PC-3 (cell line): Measurements from ENCODE around the gene SH3PXD2A.

Experiments used
- EZH2 ChIP-seq: fragments of 300-600 bp; sonication (generic); IDR thresholded peaks from one replicate; pipeline ENCODE4 v1.6.1; 2017; ENCODE audit warnings: antibody characterized with exemption, mild to moderate bottlenecking, low read length; ENCODE audit not compliant: unreplicated experiment
- EZH2phosphoT487 ChIP-seq: fragments of 300-600 bp; sonication (generic); IDR thresholded peaks from 2 replicates; pipeline ENCODE4 v1.6.1; 2018; ENCODE audit warnings: mild to moderate bottlenecking, antibody characterized with exemption, low read length, borderline replicate concordance
- TF ChIP-seq, protein P1 (sequence below): fragments of 300-600 bp; sonication (generic); conservative IDR thresholded peaks from 2 replicates; pipeline ENCODE4 v1.5.1; 2017; ENCODE audit warnings: antibody characterized with exemption, low read depth, mild to moderate bottlenecking, low read length

DNA sequence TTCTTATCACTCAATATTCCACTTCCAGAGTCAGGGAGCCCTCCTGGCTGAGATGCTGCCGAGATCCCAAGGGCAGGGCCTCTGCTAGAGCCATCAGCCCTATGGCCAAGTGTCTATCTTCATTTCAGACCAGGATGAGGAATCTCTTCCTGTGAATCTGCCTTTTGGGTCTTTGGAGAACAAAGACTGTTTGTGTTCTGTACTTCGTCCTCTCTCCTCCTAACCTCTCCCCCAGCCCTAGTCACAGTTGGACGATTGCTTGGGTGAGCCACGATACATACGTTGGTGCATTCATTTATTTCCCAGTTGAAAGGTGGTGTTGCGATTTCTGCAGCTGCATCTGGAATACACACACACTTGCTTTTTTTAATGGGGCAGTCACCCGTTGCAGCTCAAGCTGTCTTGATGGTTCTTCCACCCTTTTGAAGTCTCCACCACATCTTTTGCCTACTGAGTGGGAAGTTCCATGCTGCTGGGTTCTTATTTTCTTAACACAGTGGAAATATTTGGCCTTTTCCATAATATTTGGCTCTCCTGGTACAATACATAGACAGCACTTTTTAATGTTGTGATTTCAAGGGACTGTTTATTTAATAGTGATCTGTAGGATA is 26.7 kb downstream of the SH3PXD2A start:
- TF ChIP-seq, protein P1, sequence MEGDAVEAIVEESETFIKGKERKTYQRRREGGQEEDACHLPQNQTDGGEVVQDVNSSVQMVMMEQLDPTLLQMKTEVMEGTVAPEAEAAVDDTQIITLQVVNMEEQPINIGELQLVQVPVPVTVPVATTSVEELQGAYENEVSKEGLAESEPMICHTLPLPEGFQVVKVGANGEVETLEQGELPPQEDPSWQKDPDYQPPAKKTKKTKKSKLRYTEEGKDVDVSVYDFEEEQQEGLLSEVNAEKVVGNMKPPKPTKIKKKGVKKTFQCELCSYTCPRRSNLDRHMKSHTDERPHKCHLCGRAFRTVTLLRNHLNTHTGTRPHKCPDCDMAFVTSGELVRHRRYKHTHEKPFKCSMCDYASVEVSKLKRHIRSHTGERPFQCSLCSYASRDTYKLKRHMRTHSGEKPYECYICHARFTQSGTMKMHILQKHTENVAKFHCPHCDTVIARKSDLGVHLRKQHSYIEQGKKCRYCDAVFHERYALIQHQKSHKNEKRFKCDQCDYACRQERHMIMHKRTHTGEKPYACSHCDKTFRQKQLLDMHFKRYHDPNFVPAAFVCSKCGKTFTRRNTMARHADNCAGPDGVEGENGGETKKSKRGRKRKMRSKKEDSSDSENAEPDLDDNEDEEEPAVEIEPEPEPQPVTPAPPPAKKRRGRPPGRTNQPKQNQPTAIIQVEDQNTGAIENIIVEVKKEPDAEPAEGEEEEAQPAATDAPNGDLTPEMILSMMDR: no peak
- TF ChIP-seq EZH2phosphoT487 (no peak), EZH2 (no peak)
